Gastrocnemius medialis (tissue), 4 donors: ENCODE results near the gene ARNT2.

Experiments used
- POLR2A ChIP-seq, 2 donors: fragments of 450-650 bp; IDR thresholded peaks; one replicate each; pipeline ENCODE4 v1.6.1; 2017; ENCODE audit warnings: antibody characterized with exemption in 2 of 2, mild to moderate bottlenecking in 2 of 2, moderate library complexity in 2 of 2
- TF ChIP-seq, protein P1 (sequence below), 5 experiments: fragments of 450-650 bp in 3 of 5; fragments of 200-600 bp in 2 of 5; sonication (generic) in 2 of 5; IDR thresholded peaks in 4 of 5; conservative IDR thresholded peaks in 1 of 5; 1 replicate in 4 of 5; 2 replicates in 1 of 5; pipeline ENCODE4 v1.5.1; 2016 to 2019; ENCODE audit warnings: antibody characterized with exemption in 5 of 5, mild to moderate bottlenecking in 3 of 5, moderate library complexity in 3 of 5

DNA sequence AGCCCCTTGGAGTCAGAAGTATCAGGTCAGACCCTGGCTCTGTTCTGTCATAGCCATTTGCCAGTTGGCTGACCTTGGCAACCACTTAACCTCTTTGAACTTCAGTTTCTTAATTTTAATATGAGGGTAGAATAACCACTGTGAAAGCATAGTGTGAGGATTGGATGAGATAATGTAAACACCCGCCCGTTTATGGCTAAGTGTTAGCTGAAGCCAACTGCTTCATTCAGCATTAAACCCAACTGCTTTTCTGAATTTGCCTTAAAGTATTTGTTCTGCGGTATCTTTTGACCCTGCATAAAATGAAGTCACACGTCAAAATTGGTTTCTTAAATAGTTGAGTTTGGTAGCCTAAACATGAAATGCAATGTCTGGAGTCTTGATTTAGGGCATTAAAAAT is 169.4 kb downstream of the ARNT2 start:
- TF ChIP-seq, protein P1, sequence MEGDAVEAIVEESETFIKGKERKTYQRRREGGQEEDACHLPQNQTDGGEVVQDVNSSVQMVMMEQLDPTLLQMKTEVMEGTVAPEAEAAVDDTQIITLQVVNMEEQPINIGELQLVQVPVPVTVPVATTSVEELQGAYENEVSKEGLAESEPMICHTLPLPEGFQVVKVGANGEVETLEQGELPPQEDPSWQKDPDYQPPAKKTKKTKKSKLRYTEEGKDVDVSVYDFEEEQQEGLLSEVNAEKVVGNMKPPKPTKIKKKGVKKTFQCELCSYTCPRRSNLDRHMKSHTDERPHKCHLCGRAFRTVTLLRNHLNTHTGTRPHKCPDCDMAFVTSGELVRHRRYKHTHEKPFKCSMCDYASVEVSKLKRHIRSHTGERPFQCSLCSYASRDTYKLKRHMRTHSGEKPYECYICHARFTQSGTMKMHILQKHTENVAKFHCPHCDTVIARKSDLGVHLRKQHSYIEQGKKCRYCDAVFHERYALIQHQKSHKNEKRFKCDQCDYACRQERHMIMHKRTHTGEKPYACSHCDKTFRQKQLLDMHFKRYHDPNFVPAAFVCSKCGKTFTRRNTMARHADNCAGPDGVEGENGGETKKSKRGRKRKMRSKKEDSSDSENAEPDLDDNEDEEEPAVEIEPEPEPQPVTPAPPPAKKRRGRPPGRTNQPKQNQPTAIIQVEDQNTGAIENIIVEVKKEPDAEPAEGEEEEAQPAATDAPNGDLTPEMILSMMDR (IDR thresholded peaks at IDR 0.05 in 4 of 5, conservative IDR thresholded peaks at IDR 0.05 in 1 of 5) = no peak
- TF ChIP-seq POLR2A (IDR thresholded peaks at IDR 0.05) = no peak
